Retina (tissue), 1 donor: ENCODE data around the gene ACLY.
"Not testable (repeated sequence)": the region's sequence is repeated elsewhere in the genome, so short reads cannot be mapped to it uniquely, and the experiment has no call there.

Experiments
- DNase-seq: peaks from one replicate; pipeline ENCODE4 v3.0.0-alpha.2; 2016

Gene ACLY

GRCh38 chr17:41869426-41869825, 49.3 kb downstream of the ACLY start:
- DNase-seq: no peak

GRCh38 chr17:41868568-41868967, 50.2 kb downstream of the ACLY start:
- no peak for DNase-seq

GRCh38 chr17:41865596-41865893, 53.2 kb downstream of the ACLY start:
- no peak for DNase-seq

GRCh38 chr17:41864836-41865595, 53.7 kb downstream of the ACLY start, which contains the start of gene KLHL11:
KLHL11 (minus strand) TSS chr17:41865423; CDS start chr17:41865370, 53 bp downstream.
- DNase-seq: peak; percentile 97

- DNase-seq: no peak
These were observed 54.3 kb downstream of the ACLY start for GRCh38 chr17:41864498-41864835.

GRCh38 chr17:41863074-41863848, 55.5 kb downstream of the ACLY start:
- peak; percentile 12 for DNase-seq

- DNase-seq: no peak
These were observed 58.4 kb downstream of the ACLY start for GRCh38 chr17:41860254-41860931.

- not testable (repeated sequence) for DNase-seq
These were observed 67.4 kb downstream of the ACLY start for GRCh38 chr17:41851382-41851781.

GRCh38 chr17:41849251-41849990, 69.3 kb downstream of the ACLY start:
- no peak for DNase-seq

GRCh38 chr17:41848788-41849187, 70.0 kb downstream of the ACLY start:
- no peak for DNase-seq

- DNase-seq: no peak
These were observed 73.8 kb downstream of the ACLY start for GRCh38 chr17:41844971-41845370.

GRCh38 chr17:41840781-41841180, 78.0 kb downstream of the ACLY start:
- DNase-seq: not testable (repeated sequence)

GRCh38 chr17:41839448-41839847, 79.3 kb downstream of the ACLY start:
- not testable (repeated sequence) for DNase-seq

GRCh38 chr17:41837761-41838538, 80.8 kb downstream of the ACLY start, which contains the start of gene KLHL10:
KLHL10 (plus strand) TSS chr17:41837825; CDS start chr17:41837933, 108 bp downstream.
- no peak for DNase-seq

- no peak for DNase-seq
These were observed 82.1 kb downstream of the ACLY start for GRCh38 chr17:41836550-41837196.

GRCh38 chr17:41835800-41836549, 82.8 kb downstream of the ACLY start, which contains the start of gene NT5C3B:
NT5C3B (minus strand) TSS chr17:41836232; CDS start chr17:41836193, 39 bp downstream.
- DNase-seq: peak; percentile 81

GRCh38 chr17:41835214-41835799, 83.4 kb downstream of the ACLY start:
- DNase-seq: no peak

GRCh38 chr17:41829961-41830360, 88.8 kb downstream of the ACLY start:
- DNase-seq: not testable (repeated sequence)

GRCh38 chr17:41825175-41825845, 93.4 kb downstream of the ACLY start:
- no peak for DNase-seq

GRCh38 chr17:41824086-41824485, 94.7 kb downstream of the ACLY start:
- DNase-seq: no peak
